ENCODE data around the gene MCRIP2. TPM values are rescaled to one million over a fixed set of nuclear protein-coding genes. Genes with fewer than 3 reads are reported as not detected.
A peak's percentile ranks its signal among the peaks of the same experiment; 100 is the strongest.

The MCRIP2 gene
- total and polyA plus RNA-seq, 9 of the 15 experiments (the other 6 are each of a cell fraction or from before 2014, with no cell fraction given), result 0.80 to 120 (median 35.2) TPM

DNA sequence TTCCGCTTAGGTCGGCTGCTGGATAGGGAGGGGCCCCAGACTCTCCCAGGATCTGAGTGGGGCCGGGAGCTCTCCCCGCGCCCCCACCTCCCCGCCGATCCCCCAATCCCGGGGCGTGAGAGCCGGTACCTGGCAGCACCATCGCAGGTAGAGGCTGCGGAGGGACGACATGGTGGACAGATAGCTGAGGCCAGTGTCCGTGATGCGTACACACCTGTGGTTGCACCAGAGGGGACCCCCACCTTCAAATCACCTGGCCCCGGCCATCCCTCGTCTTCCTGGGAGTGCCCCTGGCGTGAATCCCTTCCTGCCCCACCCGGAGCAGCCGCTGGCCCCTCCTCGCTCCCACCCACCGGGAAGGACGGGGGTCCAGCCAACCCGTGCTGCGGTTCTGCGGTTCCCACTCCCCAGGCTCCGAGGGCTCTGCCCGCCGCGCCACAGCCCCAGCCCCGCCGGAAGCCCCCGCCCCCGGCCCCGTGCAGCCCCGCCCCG lies 53.3 kb downstream of the MCRIP2 start (continued):
- TF ChIP-seq HSF4 (CRISPR knock-in tag; IDR thresholded peaks at IDR 0.05; ENCODE audit: borderline replicate concordance) (no peak), GABPA (tag; conservative IDR thresholded peaks at IDR 0.05; ENCODE audit: low read depth) (peak; percentile 68), POLR2AphosphoS5 (IDR thresholded peaks at IDR 0.05; ENCODE audit: control insufficient read depth, insufficient read depth, low read depth, low read length) (no peak), ZNF41 (CRISPR knock-in tag; conservative IDR thresholded peaks at IDR 0.05) (no peak), ZNF217 (CRISPR knock-in tag; IDR thresholded peaks at IDR 0.05) (no peak), SMARCC2 (IDR thresholded peaks at IDR 0.05; ENCODE audit: low read depth) (no peak), ZNF444 (CRISPR knock-in tag; IDR thresholded peaks at IDR 0.05) (no peak), NUFIP1 (IDR thresholded peaks at IDR 0.05; ENCODE audit: partially characterized antibody) (no peak), TCFL5 (CRISPR knock-in tag; conservative IDR thresholded peaks at IDR 0.05) (no peak), PHF8 (IDR thresholded peaks at IDR 0.05; ENCODE audit: borderline replicate concordance, low read length) (peak; percentile 30; the same call in 1 of the 2 replicates), POLR2H (tag; IDR thresholded peaks at IDR 0.05; ENCODE audit: low read depth) (no peak)
- TF ChIP-seq, protein P1, sequence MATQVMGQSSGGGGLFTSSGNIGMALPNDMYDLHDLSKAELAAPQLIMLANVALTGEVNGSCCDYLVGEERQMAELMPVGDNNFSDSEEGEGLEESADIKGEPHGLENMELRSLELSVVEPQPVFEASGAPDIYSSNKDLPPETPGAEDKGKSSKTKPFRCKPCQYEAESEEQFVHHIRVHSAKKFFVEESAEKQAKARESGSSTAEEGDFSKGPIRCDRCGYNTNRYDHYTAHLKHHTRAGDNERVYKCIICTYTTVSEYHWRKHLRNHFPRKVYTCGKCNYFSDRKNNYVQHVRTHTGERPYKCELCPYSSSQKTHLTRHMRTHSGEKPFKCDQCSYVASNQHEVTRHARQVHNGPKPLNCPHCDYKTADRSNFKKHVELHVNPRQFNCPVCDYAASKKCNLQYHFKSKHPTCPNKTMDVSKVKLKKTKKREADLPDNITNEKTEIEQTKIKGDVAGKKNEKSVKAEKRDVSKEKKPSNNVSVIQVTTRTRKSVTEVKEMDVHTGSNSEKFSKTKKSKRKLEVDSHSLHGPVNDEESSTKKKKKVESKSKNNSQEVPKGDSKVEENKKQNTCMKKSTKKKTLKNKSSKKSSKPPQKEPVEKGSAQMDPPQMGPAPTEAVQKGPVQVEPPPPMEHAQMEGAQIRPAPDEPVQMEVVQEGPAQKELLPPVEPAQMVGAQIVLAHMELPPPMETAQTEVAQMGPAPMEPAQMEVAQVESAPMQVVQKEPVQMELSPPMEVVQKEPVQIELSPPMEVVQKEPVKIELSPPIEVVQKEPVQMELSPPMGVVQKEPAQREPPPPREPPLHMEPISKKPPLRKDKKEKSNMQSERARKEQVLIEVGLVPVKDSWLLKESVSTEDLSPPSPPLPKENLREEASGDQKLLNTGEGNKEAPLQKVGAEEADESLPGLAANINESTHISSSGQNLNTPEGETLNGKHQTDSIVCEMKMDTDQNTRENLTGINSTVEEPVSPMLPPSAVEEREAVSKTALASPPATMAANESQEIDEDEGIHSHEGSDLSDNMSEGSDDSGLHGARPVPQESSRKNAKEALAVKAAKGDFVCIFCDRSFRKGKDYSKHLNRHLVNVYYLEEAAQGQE (IDR thresholded peaks at IDR 0.05; ENCODE audit: borderline replicate concordance), result no peak
- TF ChIP-seq, protein P1 (CRISPR knock-in tag; IDR thresholded peaks at IDR 0.05; ENCODE audit: low read depth), result no peak
